GM19239 (cell line): Measurements from ENCODE around the gene CYB561.

ENCODE experiments used
- DNase-seq: peaks from one replicate; pipeline ENCODE4 v3.0.0; 2011; ENCODE audit warnings: low spot score; ENCODE audit not compliant: insufficient read length
- FAIRE-seq: peaks from 2 replicates; lab custom pipeline; 2011; peaks lifted over from hg19 to GRCh38; lab: Jason Lieb, UNC

Gene CYB561

DNA sequence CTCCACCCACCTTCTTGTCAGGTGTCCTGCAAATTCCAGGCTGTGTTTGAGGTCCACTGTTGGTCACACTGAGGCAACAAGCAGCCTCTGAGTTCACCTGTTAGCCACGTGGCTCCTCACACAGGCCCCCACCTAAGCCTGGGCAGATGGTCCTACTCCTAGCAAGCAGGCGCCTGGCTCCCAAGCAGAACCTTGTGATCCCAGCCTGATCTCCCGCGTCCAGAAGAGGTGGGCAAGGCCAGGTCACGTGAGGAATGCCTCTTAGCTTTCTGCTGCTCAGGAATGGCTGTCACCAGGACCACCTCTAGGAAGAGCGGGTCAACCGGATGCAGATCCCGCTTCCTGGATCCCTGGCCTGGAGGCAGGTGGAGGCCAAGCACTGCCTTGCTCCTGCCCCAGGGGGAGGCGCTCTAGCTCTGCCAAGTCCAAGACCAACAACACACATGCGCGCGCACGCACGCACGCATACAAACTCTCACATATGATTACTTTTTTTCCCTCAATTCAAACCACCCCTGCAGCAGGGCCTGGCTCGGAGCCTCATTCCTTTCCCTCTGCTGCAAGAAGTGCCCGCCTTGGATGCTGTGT, 9.5 kb downstream of the CYB561 start:
- no peak for DNase-seq
- peak; percentile 23 for FAIRE-seq

DNA sequence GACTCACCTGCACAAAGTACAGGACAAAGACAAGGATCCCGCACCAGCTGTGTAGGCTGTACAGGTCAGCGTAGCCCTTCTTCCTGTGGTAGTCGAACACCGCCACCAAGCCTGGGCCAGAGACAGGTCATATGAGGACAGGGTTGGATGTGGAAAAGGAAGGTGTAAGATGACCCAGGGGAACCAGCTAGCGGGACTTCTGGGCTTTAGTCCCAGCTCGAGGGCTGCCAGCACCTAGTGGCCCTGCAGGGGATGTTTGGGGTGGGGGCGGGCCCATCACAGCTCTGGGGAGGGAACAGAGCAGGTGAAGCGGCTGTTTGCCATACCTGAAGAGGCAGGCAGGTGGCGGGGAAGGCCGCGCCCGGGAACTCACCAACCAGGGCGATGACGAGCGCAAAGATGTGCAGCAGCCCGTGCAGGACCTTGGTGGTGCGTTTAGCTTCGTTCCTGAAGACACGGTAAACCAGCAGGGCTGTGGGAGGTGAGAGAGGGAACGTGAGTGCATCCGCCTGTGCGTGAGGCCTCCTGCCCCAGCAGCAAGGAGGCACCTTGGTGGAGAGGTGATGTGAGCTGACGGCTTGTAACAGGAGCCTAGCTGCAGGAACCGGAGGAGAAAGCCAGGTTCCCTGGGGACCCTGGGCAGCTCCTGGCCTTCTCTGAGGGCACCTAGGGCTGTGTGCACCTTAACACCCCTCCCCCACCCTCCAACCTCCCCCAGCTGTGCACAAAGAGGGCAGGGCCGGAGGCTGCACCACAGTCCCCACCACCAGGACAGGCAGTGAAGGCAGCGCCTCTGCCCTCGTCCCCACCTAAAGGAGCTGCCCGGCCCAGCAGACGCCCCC, 10.2 kb downstream of the CYB561 start:
- FAIRE-seq (no peak), DNase-seq (no peak)

- DNase-seq (no peak), FAIRE-seq (no peak)
These were observed 11.0 kb downstream of the CYB561 start for GRCh38 chr17:63434951-63435571.

DNA sequence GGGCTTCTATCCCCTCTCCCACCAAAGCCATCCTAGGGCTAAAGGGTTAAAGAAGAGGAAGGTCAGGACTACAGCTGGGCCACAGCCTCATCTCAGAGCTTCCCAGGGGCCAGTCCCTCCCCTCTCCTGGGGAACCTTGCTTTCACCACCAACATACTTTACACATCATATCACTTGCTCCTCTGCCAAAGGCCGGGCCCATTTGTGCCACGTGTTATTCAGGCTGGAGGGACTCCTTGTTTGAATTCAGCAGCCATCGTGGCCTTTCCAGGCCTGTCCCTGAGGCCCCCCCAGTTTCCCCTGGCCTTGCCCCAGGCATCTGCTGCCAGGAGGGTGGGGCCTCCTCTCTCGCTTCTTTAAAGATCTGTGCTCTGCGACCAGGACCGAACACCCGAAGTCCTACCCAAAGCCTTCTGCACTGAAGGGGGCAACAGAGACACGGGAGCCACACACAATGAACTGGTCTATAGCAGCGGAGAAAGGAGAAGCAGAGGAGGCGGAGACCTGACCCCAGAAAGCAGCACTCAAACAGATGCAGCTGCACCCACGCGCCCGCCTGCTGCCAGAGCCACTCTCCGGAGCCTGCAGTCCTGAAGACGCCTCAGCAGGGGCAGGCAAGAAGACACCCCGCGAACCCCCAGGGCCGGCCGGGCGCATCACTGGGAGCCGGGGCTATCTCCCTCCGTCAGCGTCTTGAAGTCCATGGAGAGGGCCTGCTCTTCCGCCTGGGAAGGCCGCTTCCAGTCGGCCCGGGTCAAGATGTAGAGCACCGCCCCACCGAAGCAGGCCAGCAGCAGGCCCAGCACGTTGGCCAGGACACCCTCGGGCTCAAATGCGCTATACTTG, 12.1 kb downstream of the CYB561 start:
- DNase-seq (no peak), FAIRE-seq (no peak)

- FAIRE-seq: no peak
- DNase-seq: no peak
These were observed 13.9 kb downstream of the CYB561 start for GRCh38 chr17:63431939-63432804.

DNA sequence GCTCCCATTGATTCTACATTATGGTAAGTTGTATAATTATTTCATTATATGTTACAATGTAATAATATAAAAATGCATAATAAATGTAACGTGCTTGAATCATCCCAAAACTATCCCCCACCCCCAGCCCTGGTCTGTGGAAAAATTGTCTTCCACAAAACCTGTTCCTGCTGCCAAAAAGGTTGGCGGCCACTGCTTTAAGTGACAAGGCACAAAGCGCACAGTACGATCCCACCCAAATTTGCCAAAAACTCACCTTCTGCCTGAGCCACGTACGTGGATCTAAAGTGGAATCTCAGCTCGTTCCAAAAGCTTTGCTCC, 14.5 kb downstream of the CYB561 start:
- FAIRE-seq (no peak), DNase-seq (no peak)

- FAIRE-seq (no peak), DNase-seq (no peak)
These were observed 15.9 kb downstream of the CYB561 start for GRCh38 chr17:63430223-63430622.

GRCh38 chr17:63429766-63430165, 16.3 kb downstream of the CYB561 start:
- no peak for DNase-seq
- FAIRE-seq: no peak

GRCh38 chr17:63426917-63427308, 19.2 kb downstream of the CYB561 start:
- FAIRE-seq (no peak), DNase-seq (no peak)

DNA sequence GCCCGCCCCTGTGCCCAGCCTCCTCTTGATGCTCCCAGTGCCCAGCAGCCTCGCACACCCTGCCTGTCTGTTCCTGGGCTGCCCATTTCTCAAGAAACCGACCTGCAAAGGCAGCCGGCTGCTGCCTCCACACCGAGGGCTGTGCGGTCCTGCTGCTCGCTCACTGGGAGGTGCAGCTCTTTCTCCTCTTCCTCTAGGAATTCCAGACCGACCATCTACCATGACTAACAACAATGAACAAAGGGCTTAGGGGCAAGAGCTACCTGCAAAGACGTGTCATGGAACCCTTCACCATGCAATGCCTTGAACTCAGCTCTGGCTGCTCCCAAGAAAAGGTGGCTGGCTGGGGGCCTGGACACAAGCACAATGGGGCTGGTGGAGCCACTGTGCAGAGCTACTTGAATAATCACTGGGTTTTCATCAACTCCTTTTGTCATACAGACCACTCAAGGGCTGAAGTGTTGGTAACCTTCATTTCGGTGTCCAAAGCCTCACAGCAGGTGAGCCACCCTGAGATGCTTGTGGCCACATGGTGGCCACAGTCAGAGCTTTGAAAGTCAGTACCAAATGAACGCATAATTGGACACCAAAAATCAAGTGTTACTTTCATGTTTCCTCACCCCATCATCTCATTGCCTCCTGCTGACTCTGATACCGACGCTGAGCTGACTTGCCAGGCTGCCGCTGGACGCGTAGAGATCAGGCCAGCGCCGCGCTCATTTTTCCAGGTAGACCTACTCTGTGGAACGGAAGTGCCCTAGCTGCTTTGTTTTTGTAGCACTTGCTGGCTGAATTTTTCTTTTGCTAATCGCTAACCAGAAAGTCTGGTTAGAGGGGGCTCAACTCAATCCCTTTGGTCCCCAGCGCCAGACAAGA, 19.8 kb downstream of the CYB561 start:
- FAIRE-seq (no peak), DNase-seq (no peak)

DNA sequence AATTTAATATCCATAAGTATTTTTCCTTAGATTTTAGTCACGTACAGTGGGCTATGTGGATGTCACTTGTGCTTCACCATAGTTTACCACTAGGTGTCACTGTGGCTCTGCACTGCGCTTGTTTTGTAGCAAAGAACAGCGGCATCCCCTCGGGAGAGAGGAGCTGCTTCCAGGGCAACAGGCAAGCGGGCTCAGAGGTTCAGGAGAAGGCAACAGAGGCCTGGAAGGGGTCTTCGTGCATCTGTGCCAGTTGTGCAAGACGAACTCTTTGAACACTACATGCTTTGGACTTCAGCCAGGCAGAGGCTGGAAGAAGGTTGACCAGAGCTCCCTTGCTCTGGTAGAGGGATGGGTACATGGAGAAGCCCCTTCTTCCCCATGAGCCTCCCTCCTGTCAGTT, 20.6 kb downstream of the CYB561 start:
- FAIRE-seq: no peak

GRCh38 chr17:63423963-63424362, 22.1 kb downstream of the CYB561 start:
- no peak for FAIRE-seq

More for the DNA sequence above, 20.6 kb downstream of the CYB561 start:
- peak; percentile 74 for DNase-seq

DNA sequence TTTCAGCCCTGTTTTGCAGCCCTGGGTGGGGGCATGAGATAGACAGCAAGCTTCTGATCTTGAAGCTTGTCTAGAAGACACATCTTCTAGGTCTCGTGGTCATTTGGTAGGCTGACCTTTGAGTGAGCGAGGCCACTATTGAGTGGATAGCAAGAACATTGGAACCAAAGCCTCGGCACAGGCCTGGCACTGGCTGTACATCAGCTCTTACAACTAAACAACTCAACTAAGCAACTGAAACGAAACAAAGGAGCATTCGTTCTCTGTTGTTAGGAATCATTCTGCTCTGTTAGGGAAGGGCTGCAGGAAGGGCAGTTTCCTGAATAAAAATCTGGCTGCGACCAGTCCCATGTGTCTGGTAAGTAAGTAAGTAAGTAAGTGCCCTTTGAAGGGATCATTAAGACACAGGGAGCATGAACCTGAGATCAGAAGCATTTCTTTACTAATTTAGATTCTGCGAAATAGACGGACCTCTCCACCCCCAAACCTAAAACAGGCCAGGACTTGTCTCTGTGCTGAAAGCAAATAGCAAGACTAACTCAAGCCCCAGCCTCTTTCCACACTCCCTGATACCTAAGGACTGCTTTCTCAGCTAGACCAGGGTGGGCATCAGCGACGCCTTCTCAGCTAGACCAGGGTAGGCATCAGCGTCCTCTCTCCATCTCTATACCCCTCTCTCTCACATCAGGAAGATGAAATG, 22.7 kb downstream of the CYB561 start:
- DNase-seq (no peak), FAIRE-seq (no peak)

More at GRCh38 chr17:63423963-63424362, 22.1 kb downstream of the CYB561 start:
- no peak for DNase-seq

DNA sequence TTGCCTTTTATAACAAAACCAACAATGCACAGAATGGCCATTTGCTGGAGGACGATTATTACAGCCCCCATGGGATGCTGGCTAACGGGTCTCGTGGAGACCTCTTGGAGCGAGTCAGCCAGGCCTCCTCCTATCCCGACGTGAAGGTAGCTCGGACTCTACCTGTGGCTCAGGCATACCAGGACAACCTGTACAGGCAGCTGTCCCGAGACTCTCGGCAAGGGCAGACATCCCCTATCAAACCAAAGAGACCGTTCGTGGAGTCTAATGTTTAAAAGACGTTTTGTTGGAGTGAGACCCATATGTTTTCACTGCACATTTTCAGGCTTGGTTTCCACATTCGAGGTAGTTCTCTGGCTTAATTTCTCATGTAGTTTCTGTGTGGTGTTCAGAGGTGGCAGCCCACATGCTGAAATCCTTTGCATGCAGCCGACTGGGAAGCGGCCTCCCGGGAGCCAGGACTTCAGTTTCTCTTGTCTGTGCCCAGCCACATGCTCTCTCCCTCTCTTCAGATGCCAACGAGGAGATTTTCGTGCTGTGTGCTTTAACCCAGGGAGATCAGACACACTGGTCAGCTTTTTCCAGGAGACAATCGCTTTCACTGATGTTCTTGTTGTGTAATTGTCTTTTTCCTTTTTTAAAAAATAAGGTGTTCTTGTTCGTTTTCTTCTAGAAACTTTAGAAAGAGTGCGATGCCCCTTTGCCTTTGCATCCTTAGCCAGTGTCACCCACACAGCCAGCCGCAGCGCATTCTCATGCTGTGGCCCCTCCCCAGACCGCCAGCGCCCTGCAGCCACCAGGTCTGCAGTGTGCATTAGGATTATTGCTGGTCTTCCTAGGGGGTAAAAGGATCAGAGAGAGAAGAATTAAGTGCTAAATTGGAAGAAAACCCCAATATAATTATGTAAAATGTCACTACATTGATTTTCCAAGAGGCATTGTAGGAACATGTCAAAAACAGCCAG, 24.1 kb downstream of the CYB561 start:
- FAIRE-seq: no peak
- no peak for DNase-seq

- FAIRE-seq: no peak
- no peak for DNase-seq
These were observed 25.0 kb downstream of the CYB561 start for GRCh38 chr17:63420868-63421680.
